ENCODE results near the gene GEMIN5.

GEMIN5 gene

DNA sequence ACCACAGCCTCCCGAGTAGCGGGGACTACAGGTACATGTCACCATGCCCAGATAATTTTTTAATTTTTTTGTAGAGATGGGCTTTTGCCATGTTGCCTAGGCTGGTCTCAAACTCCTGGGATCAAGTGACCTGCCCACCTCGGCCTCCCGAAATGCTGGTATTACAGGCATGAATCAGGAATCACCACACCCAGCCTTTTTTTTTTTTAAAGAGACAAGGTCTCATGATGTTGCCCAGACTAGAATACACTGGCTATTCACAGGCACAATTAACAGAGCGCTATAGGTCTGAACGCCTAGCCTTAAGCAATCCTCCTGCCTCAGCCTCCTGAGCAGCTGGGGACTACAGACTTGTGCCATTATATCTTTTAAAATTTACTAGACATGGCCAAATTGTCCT is 36.1 kb downstream of the GEMIN5 start:
- Histone ChIP-seq H3K36me3 (ENCODE audit: control insufficient read depth, insufficient read depth, low read length) (no peaks in the 10 kb centered on the region), H3K9me3 (ENCODE audit: control insufficient read depth, low read length) (no peaks in the 10 kb centered on the region), H3K4me3 (ENCODE audit: low read depth, low read length) (no peak overlapping the region), H3K4me1 (peaks cover 2% of the 10 kb centered on the region), H3K9ac (no peak overlapping the region), H2AFZ (no peak overlapping the region), H3K27ac (no peak overlapping the region), H3K79me2 (no peaks in the 10 kb centered on the region), H3K4me2 (ENCODE audit: low read length) (no peak overlapping the region), H3K27me3 (ENCODE audit: control insufficient read depth, insufficient read depth, low read length) (no peaks in the 10 kb centered on the region)
- TF ChIP-seq, protein P1, sequence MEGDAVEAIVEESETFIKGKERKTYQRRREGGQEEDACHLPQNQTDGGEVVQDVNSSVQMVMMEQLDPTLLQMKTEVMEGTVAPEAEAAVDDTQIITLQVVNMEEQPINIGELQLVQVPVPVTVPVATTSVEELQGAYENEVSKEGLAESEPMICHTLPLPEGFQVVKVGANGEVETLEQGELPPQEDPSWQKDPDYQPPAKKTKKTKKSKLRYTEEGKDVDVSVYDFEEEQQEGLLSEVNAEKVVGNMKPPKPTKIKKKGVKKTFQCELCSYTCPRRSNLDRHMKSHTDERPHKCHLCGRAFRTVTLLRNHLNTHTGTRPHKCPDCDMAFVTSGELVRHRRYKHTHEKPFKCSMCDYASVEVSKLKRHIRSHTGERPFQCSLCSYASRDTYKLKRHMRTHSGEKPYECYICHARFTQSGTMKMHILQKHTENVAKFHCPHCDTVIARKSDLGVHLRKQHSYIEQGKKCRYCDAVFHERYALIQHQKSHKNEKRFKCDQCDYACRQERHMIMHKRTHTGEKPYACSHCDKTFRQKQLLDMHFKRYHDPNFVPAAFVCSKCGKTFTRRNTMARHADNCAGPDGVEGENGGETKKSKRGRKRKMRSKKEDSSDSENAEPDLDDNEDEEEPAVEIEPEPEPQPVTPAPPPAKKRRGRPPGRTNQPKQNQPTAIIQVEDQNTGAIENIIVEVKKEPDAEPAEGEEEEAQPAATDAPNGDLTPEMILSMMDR (IDR thresholded peaks at IDR 0.05) = no peak

DNA sequence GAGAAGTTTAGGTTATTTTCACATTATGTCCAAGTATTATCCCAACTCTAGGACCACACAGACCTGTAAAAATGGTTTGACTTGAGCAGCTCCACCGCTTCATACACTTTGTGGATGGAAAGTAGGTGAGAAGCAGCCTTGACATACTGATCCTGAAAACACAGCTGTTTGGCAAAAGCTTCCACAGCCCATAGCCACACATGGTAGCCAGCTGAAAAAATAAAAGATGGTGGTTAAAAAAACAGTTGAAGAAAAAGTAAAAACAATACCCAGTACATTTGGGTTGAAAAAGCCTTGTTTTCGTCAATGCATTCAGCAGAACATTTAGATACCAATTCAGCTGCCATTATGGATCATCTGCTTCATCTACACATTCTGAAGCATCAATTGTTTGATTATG is 36.7 kb downstream of the GEMIN5 start:
- Histone ChIP-seq H3K27ac (no peak overlapping the region), H3K9me3 (ENCODE audit: control insufficient read depth, low read length) (no peaks in the 10 kb centered on the region), H3K9ac (no peak overlapping the region), H3K4me2 (ENCODE audit: low read length) (no peak overlapping the region), H3K36me3 (ENCODE audit: control insufficient read depth, insufficient read depth, low read length) (no peaks in the 10 kb centered on the region), H3K79me2 (no peaks in the 10 kb centered on the region), H3K4me1 (peaks cover 3% of the 10 kb centered on the region), H3K27me3 (ENCODE audit: control insufficient read depth, insufficient read depth, low read length) (no peaks in the 10 kb centered on the region), H2AFZ (no peak overlapping the region), H3K4me3 (ENCODE audit: low read depth, low read length) (no peak overlapping the region)
- TF ChIP-seq, protein P1 (IDR thresholded peaks at IDR 0.05) = no peak

DNA sequence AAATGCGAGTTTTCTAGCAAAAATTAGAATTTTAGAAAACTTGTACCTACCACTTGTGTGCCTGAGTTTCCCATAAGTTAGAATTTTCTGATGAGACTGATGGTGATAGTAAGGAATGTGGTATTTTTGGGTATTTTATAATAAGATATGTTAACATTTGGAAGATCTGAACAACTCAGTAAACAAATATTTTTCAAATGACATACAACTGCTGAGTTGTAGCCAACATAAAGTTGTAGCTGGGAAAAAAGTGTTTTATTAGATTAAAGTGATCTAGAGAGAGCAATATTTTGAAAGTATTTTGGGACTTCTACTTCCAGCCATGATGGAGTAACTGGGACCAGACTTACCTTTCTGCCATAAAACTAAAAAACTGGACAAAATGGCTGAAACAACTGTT is 37.9 kb downstream of the GEMIN5 start:
- no peaks in the 10 kb centered on the region for H3K36me3 ChIP-seq (ENCODE audit: control insufficient read depth, insufficient read depth, low read length)
- H3K4me2 ChIP-seq (ENCODE audit: low read length) = no peak overlapping the region
- no peaks in the 10 kb centered on the region for H3K79me2 ChIP-seq
- no peak overlapping the region for H3K4me3 ChIP-seq (ENCODE audit: low read depth, low read length)
- H3K4me1 ChIP-seq = peaks cover 3% of the 10 kb centered on the region
- no peaks in the 10 kb centered on the region for H3K9me3 ChIP-seq (ENCODE audit: control insufficient read depth, low read length)
- H2AFZ ChIP-seq = no peak overlapping the region
- H3K27me3 ChIP-seq (ENCODE audit: control insufficient read depth, insufficient read depth, low read length) = no peaks in the 10 kb centered on the region
- TF ChIP-seq, protein P1 (IDR thresholded peaks at IDR 0.05) = no peak
- no peak overlapping the region for H3K9ac ChIP-seq
- no peak overlapping the region for H3K27ac ChIP-seq

DNA sequence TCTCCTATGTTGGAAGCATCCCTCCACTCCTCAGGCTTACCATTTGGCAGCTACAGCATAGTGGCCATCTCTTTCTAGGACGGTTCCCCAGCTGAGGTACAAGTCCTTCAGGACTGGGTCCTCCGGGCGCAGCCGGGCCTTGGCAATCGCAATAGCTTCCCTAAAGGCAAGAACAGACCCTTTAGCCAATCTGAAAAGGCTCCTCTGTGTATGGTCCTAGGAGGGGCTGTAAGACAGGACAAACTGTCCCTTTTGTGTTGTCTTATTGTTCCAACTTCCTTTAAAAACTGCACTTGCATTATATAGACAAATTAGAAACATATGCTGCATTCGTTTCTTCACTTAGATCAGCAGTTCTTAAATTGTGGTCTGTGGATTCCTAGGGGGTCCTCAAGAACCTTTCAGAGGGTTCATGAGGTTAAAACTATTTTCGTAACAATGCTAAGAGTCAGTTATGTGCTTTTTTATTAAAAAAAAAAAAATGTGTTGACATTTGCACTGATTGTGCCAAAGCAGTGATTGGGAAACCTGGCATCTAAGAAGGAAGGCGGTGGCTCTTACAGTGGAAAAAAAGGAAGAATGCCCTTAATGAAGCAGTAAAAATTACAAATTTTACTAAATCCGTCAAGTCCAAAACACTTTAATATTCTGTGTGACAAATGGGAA is 38.7 kb downstream of the GEMIN5 start:
- TF ChIP-seq, protein P1 (IDR thresholded peaks at IDR 0.05) = no peak
- Histone ChIP-seq H3K9ac (no peak overlapping the region), H3K4me2 (ENCODE audit: low read length) (no peak overlapping the region), H3K79me2 (no peaks in the 10 kb centered on the region), H3K27me3 (ENCODE audit: control insufficient read depth, insufficient read depth, low read length) (no peaks in the 10 kb centered on the region), H3K9me3 (ENCODE audit: control insufficient read depth, low read length) (no peaks in the 10 kb centered on the region), H3K4me3 (ENCODE audit: low read depth, low read length) (no peak overlapping the region), H3K27ac (no peak overlapping the region), H3K36me3 (ENCODE audit: control insufficient read depth, insufficient read depth, low read length) (no peaks in the 10 kb centered on the region), H3K4me1 (peaks cover 3% of the 10 kb centered on the region), H2AFZ (no peak overlapping the region)

DNA sequence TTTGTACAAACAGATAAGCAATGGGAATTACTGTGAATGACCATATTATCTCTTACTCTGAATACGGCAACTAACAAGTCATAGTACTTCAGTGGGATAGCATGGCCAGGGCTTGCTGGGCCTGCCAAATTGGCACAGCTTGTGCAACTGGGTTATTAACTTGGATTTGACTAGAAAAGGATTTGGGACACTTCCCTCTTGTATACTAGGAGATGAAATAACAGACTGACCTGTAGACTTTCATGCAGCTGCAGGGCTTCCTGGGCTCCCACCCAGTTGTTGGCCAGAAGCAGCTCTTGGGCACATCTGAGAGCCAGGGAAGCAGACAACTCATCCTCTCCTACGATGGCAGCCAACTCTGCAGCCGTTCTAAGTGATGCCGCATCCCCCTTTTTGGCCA is 39.8 kb downstream of the GEMIN5 start:
- Histone ChIP-seq H3K27ac (no peak overlapping the region), H3K27me3 (ENCODE audit: control insufficient read depth, insufficient read depth, low read length) (no peaks in the 10 kb centered on the region), H3K79me2 (no peaks in the 10 kb centered on the region), H3K4me2 (ENCODE audit: low read length) (no peak overlapping the region), H3K9ac (no peak overlapping the region), H3K9me3 (ENCODE audit: control insufficient read depth, low read length) (no peaks in the 10 kb centered on the region), H2AFZ (no peak overlapping the region), H3K4me3 (ENCODE audit: low read depth, low read length) (no peak overlapping the region), H3K36me3 (ENCODE audit: control insufficient read depth, insufficient read depth, low read length) (no peaks in the 10 kb centered on the region), H3K4me1 (peaks cover 3% of the 10 kb centered on the region)
- TF ChIP-seq, protein P1 (IDR thresholded peaks at IDR 0.05) = no peak
